ENCODE measurements around the gene AIM2.

DNA sequence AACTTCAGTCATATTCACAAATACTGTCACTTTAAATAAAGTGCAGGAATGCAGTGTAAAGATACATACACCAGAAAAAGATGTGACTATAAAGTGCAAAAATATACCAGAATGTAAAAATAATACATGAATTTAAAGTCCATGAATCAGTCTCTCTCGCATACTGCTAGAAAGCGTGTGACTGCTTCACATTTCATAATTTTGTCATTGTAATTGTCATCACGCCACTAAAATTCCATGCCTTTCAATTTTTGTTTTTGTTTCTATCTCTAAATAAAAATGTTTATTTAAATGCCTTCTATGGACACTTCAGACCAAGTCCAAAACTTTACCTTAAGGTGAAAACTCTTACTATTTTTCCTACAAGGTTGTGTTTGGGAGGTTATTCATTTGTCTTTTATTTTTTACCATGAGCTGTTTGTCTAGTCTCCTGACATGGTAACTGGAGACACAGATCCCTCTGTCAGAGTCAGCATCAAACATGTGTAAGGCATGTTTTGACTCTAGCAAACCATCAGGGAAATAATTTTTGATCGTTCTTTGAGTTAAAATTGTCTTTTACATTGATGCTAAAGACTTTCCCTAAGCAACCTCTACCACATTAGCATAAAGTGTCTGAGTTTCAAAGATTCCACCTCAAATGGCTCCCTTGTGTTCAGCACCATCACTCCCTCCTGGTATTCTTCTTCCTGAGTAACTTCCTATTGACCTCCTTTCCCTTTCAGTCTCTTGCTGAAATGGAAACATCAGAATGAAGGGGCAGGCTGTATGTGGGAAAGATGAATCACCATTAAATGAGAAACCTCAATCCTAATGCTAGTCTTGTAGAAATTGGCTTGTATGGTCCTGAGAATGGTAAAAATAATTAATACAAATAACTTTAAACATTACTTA, 14.0 kb upstream of the AIM2 start:
- TF ChIP-seq TAF1 (IDR thresholded peaks at IDR 0.05; ENCODE audit: borderline replicate concordance, insufficient read depth, low read length) (no peak), POLR2AphosphoS5 (IDR thresholded peaks at IDR 0.05; ENCODE audit: low read depth, low read length) (no peak)
- TF ChIP-seq, protein P1, sequence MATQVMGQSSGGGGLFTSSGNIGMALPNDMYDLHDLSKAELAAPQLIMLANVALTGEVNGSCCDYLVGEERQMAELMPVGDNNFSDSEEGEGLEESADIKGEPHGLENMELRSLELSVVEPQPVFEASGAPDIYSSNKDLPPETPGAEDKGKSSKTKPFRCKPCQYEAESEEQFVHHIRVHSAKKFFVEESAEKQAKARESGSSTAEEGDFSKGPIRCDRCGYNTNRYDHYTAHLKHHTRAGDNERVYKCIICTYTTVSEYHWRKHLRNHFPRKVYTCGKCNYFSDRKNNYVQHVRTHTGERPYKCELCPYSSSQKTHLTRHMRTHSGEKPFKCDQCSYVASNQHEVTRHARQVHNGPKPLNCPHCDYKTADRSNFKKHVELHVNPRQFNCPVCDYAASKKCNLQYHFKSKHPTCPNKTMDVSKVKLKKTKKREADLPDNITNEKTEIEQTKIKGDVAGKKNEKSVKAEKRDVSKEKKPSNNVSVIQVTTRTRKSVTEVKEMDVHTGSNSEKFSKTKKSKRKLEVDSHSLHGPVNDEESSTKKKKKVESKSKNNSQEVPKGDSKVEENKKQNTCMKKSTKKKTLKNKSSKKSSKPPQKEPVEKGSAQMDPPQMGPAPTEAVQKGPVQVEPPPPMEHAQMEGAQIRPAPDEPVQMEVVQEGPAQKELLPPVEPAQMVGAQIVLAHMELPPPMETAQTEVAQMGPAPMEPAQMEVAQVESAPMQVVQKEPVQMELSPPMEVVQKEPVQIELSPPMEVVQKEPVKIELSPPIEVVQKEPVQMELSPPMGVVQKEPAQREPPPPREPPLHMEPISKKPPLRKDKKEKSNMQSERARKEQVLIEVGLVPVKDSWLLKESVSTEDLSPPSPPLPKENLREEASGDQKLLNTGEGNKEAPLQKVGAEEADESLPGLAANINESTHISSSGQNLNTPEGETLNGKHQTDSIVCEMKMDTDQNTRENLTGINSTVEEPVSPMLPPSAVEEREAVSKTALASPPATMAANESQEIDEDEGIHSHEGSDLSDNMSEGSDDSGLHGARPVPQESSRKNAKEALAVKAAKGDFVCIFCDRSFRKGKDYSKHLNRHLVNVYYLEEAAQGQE (IDR thresholded peaks at IDR 0.05; ENCODE audit: insufficient read depth in 1 of 2, low read depth in 2 of 2, low read length in 2 of 2), result no peak
